Activated CD4-positive, alpha-beta T cell treated with anti-CD3 and anti-CD28 coated beads for 48 hours (primary cell): Measurements from ENCODE around the gene CUL3.
A peak's percentile ranks its signal among the peaks of the same experiment; 100 is the strongest.
"Not testable (repeated sequence)": the region's sequence is repeated elsewhere in the genome, so short reads cannot be mapped to it uniquely, and the experiment has no call there.

ENCODE experiments used
- DNase-seq: peaks from one replicate; pipeline ENCODE4 v3.0.0-alpha.2; 2020

Gene CUL3

GRCh38 chr2:224585211-224586088 is at the start of gene CUL3:
Gene CUL3 (minus strand): TSS chr2:224585363. CDS start chr2:224585009, 354 bp downstream.
- DNase-seq = peak; percentile 100

GRCh38 chr2:224630659-224631550 is 45.7 kb upstream of the CUL3 start:
- DNase-seq = no peak

GRCh38 chr2:224628416-224628815 is 43.3 kb upstream of the CUL3 start:
- DNase-seq = no peak

GRCh38 chr2:224626735-224627134 is 41.6 kb upstream of the CUL3 start:
- DNase-seq = no peak

GRCh38 chr2:224613543-224614286 is 28.6 kb upstream of the CUL3 start:
- no peak for DNase-seq

GRCh38 chr2:224612578-224612977 is 27.4 kb upstream of the CUL3 start:
- no peak for DNase-seq

GRCh38 chr2:224611938-224612337 is 26.8 kb upstream of the CUL3 start:
- DNase-seq = no peak

- no peak for DNase-seq
Observed at GRCh38 chr2:224608104-224608503, 22.9 kb upstream of the CUL3 start.

GRCh38 chr2:224603746-224604500 is 18.8 kb upstream of the CUL3 start:
- DNase-seq = peak; percentile 36

GRCh38 chr2:224602778-224603375 is 17.7 kb upstream of the CUL3 start:
- DNase-seq = peak; percentile 32

- DNase-seq = no peak
Observed at GRCh38 chr2:224601923-224602322, 16.8 kb upstream of the CUL3 start.

GRCh38 chr2:224598678-224599077 is 13.5 kb upstream of the CUL3 start:
- DNase-seq = no peak

- DNase-seq = no peak
Observed at GRCh38 chr2:224596289-224596688, 11.1 kb upstream of the CUL3 start.

- no peak for DNase-seq
Observed at GRCh38 chr2:224595518-224595917, 10.4 kb upstream of the CUL3 start.

GRCh38 chr2:224594840-224595239 is 9.7 kb upstream of the CUL3 start:
- DNase-seq = no peak

- DNase-seq = no peak
Observed at GRCh38 chr2:224591220-224591619, 6.1 kb upstream of the CUL3 start.

GRCh38 chr2:224586127-224586695 is 1.0 kb upstream of the CUL3 start:
- DNase-seq = no peak

- peak; percentile 77 for DNase-seq
Observed at GRCh38 chr2:224584785-224585210, 365 bp downstream of the CUL3 start.

GRCh38 chr2:224584111-224584784 is 915 bp downstream of the CUL3 start:
- DNase-seq = peak; percentile 31

GRCh38 chr2:224583033-224583432 is 2.1 kb downstream of the CUL3 start:
- not testable (repeated sequence) for DNase-seq

GRCh38 chr2:224580248-224580647 is 4.9 kb downstream of the CUL3 start:
- DNase-seq = no peak
